ENCODE data around the gene DOCK6.

Gene DOCK6

DNA sequence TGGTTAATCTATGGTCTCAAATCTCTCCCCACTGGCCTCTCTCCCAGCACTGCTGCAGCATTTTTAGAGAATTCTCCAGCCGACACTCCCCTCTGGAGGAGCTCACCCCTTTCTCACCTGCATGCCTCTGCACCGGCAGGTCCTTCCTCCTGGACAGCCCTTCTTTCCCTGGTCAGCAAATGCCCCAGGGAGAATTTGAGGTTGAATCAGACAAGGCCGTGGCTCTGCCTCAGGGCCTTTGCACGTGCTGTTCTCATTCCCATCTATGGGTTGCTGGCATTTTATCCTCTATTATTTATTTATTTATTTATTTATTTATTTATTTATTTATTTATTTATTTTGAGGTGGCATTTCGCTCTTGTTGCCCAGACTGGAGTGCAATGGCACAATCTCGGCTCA lies 1.4 kb upstream of the DOCK6 start:
- no peak for TF ChIP-seq ZFX (IDR thresholded peaks at IDR 0.05; ENCODE audit: borderline replicate concordance)
- TF ChIP-seq, protein P1, sequence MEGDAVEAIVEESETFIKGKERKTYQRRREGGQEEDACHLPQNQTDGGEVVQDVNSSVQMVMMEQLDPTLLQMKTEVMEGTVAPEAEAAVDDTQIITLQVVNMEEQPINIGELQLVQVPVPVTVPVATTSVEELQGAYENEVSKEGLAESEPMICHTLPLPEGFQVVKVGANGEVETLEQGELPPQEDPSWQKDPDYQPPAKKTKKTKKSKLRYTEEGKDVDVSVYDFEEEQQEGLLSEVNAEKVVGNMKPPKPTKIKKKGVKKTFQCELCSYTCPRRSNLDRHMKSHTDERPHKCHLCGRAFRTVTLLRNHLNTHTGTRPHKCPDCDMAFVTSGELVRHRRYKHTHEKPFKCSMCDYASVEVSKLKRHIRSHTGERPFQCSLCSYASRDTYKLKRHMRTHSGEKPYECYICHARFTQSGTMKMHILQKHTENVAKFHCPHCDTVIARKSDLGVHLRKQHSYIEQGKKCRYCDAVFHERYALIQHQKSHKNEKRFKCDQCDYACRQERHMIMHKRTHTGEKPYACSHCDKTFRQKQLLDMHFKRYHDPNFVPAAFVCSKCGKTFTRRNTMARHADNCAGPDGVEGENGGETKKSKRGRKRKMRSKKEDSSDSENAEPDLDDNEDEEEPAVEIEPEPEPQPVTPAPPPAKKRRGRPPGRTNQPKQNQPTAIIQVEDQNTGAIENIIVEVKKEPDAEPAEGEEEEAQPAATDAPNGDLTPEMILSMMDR (IDR thresholded peaks at IDR 0.05), result no peak
- H3K27ac ChIP-seq, result no peak overlapping the region

DNA sequence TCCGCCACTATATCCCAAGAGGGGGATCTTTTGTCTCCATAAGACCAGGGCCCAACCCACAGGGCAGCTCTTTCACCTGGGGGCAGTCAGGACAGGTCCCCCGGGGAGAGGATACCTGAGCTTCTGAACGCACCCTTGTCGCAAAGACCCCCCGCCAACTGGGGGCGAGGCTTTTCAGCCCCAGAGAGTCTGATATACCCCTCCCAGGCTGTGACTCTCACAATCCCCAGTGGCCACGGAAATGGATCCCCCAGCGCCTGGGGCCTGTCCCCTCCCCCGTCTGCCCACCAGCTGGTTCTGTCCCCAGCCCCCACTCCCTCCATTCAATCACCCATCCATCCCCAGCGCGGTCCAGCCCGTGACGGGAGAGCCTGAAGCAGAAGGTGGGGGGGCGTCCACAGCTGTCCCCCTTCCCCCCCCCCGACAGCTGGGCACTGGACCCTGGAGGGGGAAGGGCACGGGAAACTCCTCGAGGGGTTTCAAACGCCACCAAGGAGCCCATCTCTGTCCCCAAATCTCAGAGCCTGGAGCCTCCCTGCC lies 823 bp downstream of the DOCK6 start:
- peak overlapping the region; percentile 64 for H3K27ac ChIP-seq
- no peak for TF ChIP-seq ZFX (IDR thresholded peaks at IDR 0.05; ENCODE audit: borderline replicate concordance)
- TF ChIP-seq, protein P1 (IDR thresholded peaks at IDR 0.05), result no peak

- no peak overlapping the region for H3K27ac ChIP-seq
- TF ChIP-seq ZFX (IDR thresholded peaks at IDR 0.05; ENCODE audit: borderline replicate concordance), result no peak
- TF ChIP-seq, protein P1 (IDR thresholded peaks at IDR 0.05), result no peak
These were observed 1.3 kb downstream of the DOCK6 start for GRCh38 chr19:11260996-11261395.

DNA sequence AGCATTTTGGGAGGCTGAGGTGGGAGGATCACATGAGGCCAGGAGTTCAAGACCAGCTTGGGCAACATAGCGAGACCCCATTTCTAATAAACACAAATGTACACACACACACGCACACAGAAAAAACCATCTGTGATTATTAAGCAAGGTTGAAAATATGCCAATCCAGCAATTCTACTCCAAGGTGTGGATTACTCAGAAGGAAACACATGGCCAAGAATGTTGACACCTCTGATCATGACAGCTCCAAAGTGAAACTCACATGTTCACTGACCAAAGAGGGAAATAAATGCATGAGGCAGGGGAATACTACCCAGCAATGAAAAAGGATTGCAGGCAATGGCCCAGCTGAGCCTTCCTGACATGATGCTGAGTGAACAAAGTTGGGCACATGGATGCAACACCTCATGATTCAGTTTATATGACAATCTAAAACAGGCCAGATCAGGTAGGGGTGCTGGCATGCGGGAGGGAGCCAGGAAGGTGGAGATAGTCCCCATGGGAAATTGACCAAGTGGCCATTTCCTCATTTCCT lies 4.4 kb downstream of the DOCK6 start:
- no peak overlapping the region for H3K27ac ChIP-seq
- TF ChIP-seq, protein P1 (IDR thresholded peaks at IDR 0.05), result no peak
- TF ChIP-seq ZFX (IDR thresholded peaks at IDR 0.05; ENCODE audit: borderline replicate concordance), result no peak

DNA sequence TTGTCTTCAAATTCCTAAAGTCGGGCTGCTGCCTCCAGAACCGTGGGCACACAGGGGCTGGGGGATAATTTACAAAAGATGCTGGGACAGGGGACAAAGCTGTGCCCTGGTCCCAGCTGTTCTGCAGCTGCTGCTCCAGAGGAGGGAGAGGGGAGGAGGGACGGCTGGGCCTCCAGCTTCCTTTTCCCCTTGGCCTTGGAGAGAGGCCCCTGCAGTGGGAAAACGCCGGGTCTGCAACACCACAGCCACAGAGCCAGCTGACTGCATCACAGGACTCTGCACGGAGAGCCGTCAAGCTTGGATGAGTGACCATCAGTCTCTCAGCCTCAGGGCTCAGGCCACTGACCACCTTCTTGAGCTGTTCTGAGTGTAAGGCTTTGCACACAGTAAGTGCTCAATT lies 6.1 kb downstream of the DOCK6 start:
- TF ChIP-seq, protein P1 (IDR thresholded peaks at IDR 0.05), result no peak
- TF ChIP-seq ZFX (IDR thresholded peaks at IDR 0.05; ENCODE audit: borderline replicate concordance), result no peak
- no peak overlapping the region for H3K27ac ChIP-seq

DNA sequence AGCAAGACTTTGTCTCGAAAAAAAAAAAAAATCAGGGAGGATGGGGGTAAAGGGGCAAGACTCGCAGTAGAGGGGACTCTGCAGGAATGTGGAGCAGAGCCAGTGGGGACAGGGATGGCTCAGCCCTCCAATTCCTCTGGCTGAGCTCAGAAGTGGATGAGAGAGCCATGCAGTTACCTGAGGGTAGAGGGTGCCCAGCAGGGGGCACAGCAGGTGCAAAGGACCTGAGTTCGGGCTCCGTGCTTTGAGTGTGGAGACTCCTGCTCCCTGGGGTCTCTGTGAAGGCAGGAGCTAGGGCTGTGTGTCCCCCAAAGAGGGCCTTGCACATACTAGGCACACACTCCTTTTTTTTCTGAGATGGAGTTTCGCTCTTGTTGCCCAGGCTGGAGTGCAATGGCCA lies 7.7 kb downstream of the DOCK6 start:
- no peak for TF ChIP-seq ZFX (IDR thresholded peaks at IDR 0.05; ENCODE audit: borderline replicate concordance)
- TF ChIP-seq, protein P1 (IDR thresholded peaks at IDR 0.05), result peak; percentile 35; the same call in 1 of the 2 replicates
- no peak overlapping the region for H3K27ac ChIP-seq

- TF ChIP-seq, protein P1 (IDR thresholded peaks at IDR 0.05), result no peak
- TF ChIP-seq ZFX (IDR thresholded peaks at IDR 0.05; ENCODE audit: borderline replicate concordance), result no peak
- no peak overlapping the region for H3K27ac ChIP-seq
These were observed 9.5 kb downstream of the DOCK6 start for GRCh38 chr19:11252665-11253355.

Data from 22Rv1 (cell line).